HG03354 (cell line): ENCODE results near the gene TNFAIP8L2.

ENCODE experiments used
- ATAC-seq: cut with Tn5 transposase; IDR thresholded peaks from one replicate; pipeline ENCODE4 v1.9.1; 2021; ENCODE audit warnings: mild to moderate bottlenecking; ENCODE audit not compliant: unreplicated experiment, poor library complexity, severe bottlenecking

TNFAIP8L2 gene

DNA sequence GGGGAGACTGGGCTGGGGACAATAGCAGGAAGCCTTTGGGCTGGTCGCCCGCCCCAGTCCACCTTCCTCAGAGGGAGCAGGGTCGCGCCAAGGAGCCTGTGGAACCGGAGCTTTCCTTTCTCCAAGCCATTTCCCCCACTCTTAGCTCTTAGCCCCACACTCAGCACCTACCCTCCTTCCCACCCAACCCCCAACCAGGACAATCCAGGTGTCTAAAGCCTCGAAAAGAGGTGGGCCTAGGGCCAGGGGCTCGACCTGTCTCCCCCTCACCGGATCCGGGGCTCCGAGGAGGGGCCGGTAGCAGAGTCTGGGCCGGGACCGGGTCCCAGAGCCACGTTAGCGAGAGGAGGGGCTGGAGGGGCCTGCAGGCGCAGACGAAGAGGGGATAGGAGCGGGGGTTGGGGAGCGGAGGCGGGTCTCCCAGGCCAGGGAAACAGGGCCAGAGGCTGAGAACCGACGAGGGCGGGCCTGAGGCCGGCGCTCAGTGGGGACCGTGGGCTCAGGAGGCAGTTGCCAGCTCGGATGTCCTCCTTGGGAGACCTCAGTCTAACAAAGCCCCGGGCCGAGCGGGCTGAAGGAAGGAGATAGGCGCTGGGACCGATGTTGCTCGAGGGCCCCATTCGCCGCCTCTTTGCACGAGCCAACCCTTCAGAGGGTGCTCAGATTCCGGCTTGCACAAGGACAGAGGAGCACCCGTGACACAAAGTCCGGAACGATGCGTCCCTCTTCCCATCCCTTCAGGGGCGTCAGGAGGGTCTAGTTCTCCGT, 11.0 kb upstream of the TNFAIP8L2 start:
- ATAC-seq, result no peak

DNA sequence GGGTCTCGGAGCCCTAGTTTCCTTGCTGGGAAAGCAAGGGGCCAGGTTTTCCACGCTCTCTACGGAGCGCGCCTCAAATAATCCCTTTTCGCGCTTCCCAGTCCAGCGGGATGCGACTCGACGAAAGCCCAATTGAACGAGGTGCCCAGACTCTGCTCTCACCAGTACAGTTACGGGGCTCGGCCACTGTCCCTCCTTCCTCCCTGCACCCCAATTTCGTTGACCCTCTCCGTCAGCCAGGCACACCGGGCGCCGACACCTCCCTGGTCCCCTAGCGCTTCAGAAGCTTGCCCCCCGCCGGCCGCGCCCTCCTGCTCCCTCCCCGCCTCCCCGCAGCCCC, 10.4 kb upstream of the TNFAIP8L2 start:
- peak; percentile 3 for ATAC-seq

DNA sequence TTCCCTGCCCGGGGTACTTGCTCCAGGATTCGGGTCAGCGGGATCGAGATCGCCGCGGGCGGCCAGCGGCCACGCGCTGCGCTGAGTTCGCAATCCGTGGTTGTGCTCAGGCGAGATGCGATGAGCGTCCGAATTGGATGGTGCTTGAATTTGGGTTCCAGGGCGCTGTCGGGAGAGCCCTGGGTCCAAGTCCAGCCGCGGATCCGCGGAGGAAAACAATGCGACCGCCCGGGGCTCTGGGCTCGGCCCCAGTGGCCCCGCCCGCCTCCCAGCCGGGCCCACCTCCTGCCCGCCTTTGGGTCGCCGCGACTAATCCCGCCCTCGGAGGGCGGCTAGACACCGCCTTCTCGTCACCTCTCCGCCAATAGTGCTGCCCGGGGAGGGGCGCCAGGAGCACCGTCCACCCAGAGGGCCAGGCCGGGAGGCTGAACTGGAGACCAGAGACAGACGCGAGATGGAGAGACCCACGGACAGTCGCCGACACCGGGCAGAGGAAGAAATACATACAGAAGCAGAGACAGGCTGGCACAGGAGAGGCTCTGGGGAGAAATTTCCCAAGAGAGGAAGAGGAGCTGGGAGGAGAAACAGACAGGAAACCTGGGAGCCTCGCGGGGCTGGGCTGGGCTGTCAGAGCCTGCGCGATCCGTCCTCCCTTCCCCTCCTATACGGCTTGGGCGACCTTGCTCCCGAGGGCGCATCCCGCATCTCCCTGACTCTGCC, 9.9 kb upstream of the TNFAIP8L2 start, which contains the start of gene SEMA6C:
Gene SEMA6C (minus strand): TSS at position 220 of the 720 bp plus-strand sequence. CDS start 4,010 bp downstream, outside the sequence.
- peak; percentile 96 for ATAC-seq

DNA sequence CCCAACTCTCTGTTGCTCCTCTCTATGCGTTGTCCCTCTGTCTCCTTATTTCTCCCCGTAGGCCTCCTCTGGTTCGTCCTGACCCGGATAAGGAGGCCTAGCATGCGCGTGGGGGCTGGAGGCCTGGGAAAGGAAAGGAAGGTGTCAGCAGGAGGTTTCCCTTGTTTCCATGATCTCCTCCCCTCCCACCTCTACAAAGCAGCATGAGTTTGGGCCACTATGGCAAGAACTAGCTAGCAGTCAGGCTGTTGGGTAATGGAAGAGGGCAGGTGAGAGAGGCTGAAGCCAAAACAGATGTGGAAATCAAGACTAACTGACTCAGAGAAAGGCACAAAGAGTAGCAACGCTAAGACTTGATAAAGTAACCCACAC, 9.3 kb upstream of the TNFAIP8L2 start:
- no peak for ATAC-seq

DNA sequence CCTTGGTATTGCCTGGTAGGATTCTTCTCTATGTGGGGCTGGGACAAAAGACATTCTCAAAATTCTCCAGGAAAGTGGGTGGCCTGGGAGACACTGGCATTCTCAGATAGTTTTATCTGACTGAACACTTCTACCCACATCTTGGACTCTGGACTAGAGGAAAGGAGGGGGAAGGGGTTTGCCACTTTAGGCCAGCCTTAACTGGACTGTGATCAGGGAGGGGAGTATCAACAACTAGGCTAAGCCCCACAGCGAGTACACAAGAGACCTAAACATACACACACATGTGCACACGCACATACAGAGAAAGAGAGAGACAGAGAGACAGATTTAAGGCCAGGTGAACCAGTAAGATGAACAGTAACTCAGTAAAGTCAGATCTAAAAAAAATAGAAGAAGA, 8.8 kb upstream of the TNFAIP8L2 start:
- ATAC-seq, result no peak

DNA sequence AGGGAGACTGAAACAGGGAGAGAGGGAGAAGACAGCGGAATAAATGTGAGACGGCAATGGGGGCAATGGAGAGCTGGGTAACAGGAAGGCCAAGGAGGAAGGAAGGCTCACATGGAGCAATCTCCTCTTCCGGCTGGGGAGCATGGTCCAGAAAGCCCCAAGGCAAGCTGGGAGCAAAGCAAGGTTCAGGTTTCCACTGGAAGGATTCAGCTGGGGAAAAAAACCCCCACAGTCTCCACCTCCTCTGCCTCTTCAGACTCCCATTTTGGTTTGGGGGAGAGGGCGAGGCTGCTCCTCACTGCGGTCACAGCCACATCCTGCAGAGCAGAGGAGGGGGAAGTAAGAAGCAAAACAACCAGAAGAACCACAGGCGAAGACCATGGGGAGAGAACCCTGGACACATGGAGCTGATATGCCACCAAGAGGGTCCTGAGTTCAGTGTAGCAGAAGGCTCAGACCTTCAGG, 650 bp downstream of the TNFAIP8L2 start:
- no peak for ATAC-seq

DNA sequence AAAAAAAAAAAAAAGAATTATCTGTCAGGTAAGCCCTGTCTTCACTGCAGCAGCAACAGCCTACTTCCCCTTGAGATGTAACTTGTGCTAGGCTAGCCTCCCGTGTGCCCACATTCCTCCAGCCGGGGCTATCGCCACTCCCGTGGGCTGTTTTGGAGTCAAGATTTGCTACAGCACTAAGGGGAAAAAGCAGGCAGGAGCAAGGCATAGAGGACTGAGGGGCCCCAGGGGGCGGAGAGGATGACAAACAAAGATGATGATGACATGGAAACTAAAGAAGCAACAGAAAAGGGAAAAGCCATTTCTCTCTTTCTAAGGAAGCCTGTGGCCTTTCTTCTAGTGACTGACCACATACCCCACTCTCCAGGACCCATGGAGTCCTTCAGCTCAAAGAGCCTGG, 1.9 kb downstream of the TNFAIP8L2 start:
- ATAC-seq, result no peak

DNA sequence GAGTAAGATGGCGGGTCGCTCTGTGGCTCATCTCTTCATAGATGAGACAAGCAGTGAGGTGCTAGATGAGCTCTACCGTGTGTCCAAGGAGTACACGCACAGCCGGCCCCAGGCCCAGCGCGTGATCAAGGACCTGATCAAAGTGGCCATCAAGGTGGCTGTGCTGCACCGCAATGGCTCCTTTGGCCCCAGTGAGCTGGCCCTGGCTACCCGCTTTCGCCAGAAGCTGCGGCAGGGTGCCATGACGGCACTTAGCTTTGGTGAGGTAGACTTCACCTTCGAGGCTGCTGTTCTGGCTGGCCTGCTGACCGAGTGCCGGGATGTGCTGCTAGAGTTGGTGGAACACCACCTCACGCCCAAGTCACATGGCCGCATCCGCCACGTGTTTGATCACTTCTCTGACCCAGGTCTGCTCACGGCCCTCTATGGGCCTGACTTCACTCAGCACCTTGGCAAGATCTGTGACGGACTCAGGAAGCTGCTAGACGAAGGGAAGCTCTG, 2.4 kb downstream of the TNFAIP8L2 start:
- no peak for ATAC-seq

DNA sequence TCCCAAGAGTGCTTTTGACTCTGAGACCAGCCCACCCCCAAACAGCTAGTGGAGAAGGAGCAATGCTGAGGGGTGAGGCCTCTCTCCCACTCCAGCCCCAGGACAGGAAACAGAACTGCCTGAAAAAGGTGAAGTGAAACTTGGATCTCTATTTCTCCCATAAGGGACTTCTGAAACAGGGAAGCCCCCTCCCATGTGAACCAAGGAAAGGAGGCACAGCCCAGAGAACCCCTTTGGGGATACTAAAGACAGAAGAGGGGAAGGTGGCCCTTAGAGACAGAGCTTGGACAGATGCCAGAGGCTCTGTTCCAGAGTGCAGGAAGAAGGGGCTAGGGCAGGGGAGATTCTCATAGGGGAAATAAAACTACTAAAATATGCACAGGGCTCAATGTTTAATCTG, 2.9 kb downstream of the TNFAIP8L2 start:
- ATAC-seq, result no peak

DNA sequence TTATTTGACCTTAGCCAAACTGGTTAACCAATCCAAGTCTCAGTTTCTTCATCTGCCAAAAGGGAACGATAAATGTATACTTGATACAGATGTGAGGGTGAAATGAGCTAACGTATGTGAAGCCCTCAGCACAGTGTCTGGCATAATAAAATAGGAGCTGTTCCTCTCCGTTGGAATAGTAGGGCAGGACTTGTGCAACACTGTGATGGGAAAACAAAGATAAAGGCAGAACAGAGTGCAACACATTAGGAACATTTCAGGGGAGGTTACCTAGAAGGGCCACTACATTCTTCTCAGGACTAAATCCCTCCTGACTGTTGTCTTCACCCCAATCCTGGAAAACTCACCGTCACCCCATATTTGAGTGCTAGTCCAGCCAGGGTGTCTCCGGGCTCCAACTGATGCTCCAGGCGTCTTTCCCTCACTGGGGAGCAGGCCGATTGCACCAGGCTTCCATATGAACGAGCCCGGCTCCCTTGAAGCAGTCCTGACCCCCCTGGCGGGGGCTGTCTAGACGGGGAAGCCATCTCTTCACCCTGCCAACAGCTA, 8.4 kb downstream of the TNFAIP8L2 start:
- no peak for ATAC-seq

DNA sequence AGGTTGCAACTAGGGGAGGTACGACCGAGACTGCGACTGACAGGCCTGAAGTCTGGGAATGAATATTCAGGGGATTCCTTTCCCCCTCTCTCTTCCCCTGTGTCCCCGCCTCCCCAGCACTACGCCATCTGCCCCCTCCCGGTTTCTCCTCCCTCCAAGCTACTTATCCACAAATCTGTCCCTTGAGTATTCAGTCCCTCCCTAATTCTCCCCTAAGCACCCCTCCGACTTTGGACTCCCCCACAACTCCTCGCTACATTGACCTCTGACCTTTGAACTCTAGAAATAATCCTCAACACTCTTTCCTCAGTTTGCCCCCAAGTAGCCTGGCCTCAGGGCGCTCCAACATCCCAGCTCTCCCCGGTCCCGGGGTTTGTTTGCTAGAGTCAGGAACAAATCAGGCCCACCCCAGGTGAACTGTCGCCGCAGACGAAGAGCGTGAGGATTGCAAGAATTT, 8.9 kb downstream of the TNFAIP8L2 start:
- no peak for ATAC-seq

DNA sequence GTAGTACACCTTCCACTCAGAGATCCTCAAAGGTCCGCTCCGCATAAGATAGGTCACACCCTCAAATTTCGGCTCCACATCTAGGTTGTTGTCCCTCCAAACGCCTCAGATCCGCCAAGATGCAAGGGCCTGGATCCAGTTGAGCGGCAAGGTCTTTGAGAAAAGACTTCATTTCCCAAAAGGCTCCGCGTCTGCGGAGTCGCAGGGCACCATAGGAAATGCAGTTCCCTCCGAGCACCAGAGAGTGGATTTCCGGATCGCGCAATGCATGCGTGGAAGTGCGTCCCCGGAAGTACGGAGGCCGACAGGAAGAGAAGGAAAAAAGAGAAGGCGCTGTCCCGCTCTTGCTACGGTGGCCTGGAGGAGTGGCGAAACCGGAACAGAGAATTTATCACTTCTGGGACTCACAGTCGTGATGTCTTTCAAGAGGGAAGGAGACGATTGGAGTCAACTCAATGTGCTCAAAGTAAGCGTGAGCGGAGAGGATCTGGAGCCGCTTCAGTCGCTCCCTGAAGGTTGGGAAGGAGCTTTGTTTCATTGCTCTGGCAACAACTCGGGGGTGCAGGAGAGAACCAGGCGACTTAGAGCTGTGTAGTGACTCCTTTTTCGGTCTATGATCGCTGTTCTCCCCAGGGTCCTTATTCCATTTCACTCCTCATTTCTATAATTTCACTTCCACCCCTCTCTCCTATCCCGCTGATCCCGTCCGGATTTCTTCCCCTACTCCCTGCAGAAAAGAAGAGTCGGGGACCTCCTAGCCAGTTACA, 9.5 kb downstream of the TNFAIP8L2 start, which contains the start of the genes LYSMD1 and SCNM1:
Gene LYSMD1 (minus strand): TSS at position 165 of the 767 bp plus-strand sequence. CDS start 644 bp downstream, outside the sequence.
Gene SCNM1 (plus strand): TSS at position 407 of the 767 bp plus-strand sequence. CDS start 9 bp downstream, at position 416.
- ATAC-seq, result peak; percentile 87

DNA sequence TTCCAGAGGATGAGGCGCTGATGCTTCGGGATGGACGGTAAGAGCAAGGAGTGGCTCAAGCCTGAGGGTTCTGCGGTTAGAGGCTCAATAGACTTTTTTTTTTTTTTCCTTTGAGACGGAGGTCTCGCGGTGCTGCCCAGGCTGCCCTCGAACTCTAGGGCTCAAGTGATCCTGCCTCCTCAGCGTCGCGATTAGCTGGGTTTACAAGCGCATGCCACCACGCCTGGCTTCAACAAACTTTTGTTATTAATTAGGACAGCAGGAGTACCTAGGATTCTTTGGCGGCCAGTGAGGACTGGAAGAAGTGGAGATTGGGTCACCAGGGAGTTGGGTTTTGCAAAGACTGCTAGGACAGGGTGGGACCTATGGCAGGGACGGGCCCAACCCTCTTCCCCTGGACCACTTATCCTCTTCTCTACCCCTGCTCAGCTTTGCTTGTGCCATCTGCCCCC, 10.1 kb downstream of the TNFAIP8L2 start:
- ATAC-seq, result peak; percentile 7

DNA sequence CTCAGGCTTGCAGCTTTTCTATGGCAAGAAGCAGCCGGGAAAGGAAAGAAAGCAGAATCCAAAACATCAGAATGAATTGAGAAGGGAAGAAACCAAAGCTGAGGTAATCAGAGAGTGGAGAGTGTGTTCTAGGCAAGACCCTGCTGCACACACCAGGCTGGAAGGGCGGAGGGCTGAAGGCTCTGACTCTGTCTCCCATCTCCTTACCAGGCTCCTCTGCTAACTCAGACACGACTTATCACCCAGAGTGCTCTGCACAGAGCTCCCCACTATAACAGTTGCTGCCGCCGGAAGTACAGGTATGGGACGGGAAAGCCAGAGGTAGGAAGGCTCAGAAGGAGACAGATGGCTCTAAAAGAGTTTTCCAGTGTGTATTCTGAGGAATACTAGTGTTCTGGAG, 10.7 kb downstream of the TNFAIP8L2 start:
- ATAC-seq, result no peak

DNA sequence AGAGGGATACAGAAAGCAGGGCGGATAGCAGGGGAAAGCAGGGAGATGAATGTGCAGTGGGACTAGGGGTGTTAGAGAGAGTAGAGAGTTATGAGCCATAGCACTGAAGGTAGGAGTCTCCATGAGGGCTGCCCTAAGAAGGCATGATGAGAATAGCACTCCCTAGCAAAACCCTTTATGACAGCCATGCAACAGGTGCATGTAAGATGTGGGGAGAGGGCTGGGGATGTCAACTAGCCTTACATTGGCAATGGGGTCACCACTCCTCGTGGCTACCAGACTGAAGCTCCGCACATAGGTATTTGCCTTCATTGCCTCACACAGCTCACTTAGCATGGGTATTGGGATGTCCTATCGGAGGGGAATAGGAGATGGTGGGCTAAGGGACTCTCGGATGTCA, 14.7 kb downstream of the TNFAIP8L2 start:
- ATAC-seq, result no peak

DNA sequence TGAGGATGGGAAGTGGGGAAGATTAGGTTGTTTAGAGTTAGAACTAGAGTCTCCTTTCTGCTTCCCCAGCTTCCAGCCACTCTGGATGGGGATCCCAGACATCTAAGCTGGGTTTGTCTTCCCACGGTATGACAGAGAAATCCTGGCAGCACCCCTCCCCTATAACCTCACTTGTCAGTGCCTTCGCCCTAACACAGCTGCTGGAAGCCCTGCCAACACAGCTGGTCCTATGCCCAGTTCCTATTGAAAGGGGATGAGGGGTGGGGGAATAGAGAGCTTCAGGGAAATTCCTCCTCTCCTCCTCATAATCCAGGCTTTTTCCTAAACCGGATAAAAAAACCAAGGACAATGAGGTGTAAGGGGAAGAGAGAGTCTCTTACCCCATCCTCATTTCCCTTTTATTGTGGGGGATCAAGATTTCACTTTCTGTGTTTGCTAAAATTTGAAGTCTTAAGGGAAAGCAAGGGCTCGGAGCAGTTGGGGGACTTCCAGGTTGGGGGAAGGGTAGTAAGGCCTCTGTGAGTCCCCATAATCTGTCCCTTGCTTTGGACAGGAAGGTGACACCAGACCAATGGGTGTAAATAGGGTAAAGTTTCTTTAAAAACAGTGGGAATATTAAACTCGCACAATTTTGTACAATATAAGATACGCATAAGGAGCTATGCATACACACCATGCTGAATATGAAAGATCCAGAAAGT, 18.7 kb downstream of the TNFAIP8L2 start:
- ATAC-seq, result no peak

DNA sequence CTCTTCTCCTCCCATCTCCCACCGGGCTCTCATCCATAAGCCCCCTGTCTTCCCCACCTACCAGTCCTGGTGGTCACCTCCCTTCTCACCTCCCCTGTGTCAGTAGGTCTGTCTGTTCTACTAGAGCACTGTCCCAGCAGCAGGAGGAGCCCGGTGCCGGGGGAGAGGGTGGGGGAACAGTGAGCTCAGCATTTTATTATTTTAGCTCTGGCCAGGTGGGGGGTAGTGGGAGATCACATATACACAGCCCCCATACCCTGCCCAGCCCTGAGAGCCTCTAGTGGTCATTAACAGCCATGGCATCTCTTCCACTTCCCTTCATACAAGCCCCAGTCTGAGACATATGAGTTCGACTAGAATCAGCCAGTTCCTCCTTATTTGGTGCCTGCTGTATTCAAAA, 19.4 kb downstream of the TNFAIP8L2 start, which contains the start of gene TMOD4:
Gene TMOD4 (minus strand): TSS at position 119 of the 400 bp plus-strand sequence. CDS start 1,106 bp downstream, outside the sequence.
- no peak for ATAC-seq

DNA sequence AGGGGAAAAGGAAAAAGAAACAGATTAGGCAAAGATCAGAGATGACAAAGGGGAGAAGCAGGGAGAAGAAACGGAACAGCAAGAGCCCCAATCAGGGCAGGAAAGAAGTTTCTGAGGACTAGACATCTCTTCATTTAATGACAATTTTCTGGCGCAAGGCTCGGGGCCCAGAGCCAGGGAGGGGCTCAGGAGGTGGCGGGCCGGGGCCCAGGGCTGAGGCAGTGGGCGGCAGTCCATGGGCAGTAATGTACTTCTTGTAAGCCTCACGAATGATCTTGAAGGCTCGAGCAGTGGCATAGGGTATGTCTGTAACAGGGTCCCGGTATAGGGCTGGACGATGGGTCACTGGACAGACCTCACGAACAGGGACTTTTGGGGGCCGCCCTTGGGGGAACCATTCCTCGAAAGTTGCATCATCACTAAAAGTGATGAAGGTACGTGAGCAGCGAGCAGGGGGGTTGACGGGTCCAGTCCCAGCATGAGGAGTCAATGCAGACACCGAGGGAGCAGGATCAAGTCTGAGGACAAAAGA, 20.1 kb downstream of the TNFAIP8L2 start:
- ATAC-seq, result no peak

DNA sequence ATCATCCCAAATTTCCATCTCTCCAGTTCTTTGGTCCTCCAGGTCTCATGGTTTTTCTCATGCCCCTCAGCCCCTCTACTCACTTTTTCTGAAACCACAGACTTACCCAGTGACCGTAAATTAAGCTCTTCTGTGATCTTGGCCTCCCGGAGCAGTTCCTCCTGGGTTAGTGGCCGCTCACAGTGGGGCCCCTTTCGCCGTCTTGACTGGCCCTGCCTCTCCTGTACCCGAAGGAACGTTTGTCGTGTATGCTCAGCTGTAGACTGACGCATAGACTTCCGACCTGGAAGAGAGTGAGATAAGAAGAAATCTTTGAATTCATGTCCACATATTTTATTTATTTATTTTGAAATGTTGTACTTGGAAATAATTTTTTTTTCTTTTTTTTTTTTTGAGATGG, 27.8 kb downstream of the TNFAIP8L2 start:
- no peak for ATAC-seq
